DMS153 treated with DMSO at 0.1 percent for 48 hours (cell line): Measurements from ENCODE around the gene TBATA.
A peak's percentile ranks its signal among the peaks of the same experiment; 100 is the strongest.

Experiments
- DNase-seq: peaks from one replicate; lab custom pipeline; 2025; ENCODE audit not compliant: unreplicated experiment; lab: John Stamatoyannopoulos, UW

The TBATA gene

GRCh38 chr10:70747192-70747965, 37.8 kb downstream of the TBATA start:
- DNase-seq, result no peak

- no peak for DNase-seq
Observed at GRCh38 chr10:70745555-70745954, 39.6 kb downstream of the TBATA start.

GRCh38 chr10:70744617-70745143, 40.5 kb downstream of the TBATA start:
- no peak for DNase-seq

GRCh38 chr10:70743879-70744278, 41.3 kb downstream of the TBATA start:
- no peak for DNase-seq

- DNase-seq, result no peak
Observed at GRCh38 chr10:70743430-70743788, 41.8 kb downstream of the TBATA start.

DNA sequence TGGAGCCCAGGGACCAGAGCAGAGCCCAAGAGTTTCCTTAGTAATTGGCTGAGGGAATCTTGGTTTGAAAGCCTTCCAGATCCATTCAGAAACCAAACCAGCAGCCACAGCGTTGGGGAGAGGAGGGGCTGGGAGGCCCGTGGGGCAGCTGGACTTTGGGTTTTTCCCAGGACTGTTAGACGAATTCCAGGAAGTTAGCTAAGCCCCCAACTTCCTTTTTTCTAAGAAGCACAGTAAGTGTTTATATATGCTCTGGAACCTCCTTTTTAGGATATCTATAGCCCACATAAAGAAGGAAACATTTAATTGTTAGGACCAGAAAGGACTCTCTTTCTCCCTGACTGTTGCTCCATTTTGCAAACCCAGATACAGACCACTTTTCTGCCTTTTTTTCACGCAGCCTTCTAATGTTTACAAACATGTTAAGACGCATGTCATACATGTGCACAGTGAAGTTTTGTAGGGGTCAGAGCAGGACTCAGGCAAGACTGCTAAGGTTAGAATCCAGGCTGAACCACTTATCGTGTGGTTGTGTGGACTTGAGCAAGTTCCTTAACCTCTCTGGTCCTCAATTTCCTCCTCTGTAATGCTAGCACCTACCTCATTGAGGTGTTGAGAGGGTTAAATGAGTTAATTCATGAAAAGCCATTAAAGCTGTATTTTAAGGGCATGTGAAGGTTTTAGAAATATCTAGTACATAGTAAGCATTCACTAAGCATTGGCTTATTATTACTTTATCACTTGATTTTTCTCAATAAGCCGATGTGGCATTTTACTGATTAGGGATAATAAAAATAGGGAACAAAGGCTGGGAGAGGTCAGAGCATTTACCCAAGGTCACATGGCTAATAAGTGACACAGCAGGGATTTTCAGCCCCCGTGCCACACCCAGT, 42.4 kb downstream of the TBATA start:
- DNase-seq, result no peak

GRCh38 chr10:70740406-70741288, 44.5 kb downstream of the TBATA start:
- DNase-seq, result no peak

DNA sequence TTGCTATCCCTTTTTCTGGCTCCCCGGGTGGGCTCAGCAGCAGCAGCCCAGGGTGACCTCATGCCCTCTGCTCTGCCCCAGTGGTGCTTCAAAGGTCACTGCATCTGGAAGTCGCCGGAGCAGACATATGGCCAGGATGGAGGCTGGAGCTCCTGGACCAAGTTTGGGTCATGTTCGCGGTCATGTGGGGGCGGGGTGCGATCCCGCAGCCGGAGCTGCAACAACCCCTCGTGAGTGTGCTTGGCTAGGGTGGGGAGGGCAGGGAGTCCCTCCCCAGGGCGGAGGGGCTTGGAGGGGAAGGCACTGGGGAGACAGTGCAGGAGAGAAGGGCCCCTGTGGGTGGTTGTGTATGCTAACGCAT, 46.4 kb downstream of the TBATA start:
- no peak for DNase-seq

DNA sequence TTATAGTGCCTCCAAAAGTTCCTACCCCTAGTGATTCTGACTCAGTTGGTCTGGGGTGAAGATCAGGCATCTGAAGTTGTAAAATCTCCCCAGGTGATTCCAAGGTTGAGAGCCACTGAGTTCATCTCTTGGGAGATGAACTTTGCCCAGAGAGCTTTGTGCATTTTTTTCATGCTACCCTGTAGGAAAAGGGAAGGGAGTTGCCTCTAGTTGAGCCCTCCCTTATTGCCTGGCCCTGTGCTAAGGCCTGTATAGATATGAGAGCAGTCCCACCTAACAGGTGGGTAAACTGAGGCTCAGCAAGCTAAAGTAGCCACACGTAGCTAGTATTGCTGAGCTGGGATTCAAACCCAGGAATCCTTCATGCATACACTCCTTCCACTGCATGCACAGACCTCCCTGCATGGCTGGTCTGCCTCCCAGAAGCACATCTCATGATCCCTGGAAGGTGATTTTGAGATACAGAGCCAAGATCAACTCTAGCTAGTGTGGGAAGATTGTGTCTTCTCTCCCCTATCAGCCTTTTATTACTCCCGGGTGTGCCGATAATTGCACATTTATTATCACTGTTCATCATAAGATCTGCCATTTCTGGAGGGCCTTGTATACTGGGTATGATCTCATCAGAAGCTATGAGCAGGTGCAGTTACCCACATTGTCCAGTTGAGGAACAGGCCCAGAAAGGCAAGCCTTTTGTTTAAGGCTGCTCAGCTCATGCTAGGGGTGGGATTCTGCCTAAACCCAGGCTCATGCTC, 47.0 kb downstream of the TBATA start:
- no peak for DNase-seq

GRCh38 chr10:70737250-70737649, 47.9 kb downstream of the TBATA start:
- no peak for DNase-seq

GRCh38 chr10:70736525-70736924, 48.7 kb downstream of the TBATA start:
- no peak for DNase-seq

DNA sequence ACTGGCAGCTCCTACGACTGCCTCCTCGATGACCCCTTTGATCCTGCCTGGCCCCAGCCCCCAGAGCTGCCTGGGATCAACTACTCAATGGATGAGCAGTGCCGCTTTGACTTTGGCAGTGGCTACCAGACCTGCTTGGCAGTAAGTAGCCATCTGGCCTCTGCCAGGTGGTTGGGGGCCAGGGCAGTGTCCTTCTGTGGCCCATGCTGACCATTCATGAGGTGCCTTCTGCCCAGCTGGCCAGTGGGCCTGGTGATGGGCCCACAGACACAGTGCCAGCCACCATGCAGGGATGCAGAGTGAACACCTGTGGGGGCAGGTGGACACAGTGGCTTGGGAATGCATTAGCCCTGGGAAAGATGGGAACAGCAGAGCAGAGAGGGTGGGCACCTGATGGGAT, 50.0 kb downstream of the TBATA start:
- no peak for DNase-seq

GRCh38 chr10:70733051-70733450, 52.1 kb downstream of the TBATA start:
- no peak for DNase-seq

DNA sequence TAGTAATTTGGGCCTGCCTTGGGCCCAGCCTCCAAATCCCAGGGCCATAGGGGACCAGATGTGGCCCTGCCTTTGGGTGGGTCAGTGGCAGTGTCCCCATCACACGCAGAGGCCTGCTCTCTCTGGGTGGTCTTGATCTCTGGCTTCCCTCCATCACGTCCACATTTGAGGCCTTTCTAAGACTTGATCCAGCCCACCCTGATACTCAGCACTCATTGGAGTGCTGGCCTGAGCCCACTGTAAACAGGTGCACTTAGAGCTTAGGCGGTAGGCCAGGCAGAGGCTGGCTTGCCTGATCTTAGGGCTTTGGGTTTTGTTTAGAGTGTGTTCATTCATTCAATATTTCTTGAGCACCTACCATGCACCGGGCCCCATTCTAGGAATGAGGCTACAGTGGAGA, 52.6 kb downstream of the TBATA start:
- DNase-seq, result no peak

DNA sequence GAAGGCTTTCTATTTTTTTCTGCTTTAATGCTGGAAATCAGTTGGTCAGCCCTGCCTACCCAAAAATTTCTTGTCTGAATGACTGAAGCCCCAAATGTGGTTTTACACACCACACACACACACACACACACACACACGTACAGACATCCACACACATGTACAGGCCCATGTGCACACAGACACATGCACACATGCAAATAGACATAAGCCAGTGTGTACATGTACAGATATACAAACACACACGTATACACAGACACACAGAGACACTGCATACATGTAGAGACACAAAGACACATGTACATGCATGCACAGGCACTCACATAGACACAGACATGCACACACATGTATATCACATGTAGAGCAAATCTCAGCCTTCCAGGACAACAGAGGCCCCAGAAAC, 54.2 kb downstream of the TBATA start:
- no peak for DNase-seq

DNA sequence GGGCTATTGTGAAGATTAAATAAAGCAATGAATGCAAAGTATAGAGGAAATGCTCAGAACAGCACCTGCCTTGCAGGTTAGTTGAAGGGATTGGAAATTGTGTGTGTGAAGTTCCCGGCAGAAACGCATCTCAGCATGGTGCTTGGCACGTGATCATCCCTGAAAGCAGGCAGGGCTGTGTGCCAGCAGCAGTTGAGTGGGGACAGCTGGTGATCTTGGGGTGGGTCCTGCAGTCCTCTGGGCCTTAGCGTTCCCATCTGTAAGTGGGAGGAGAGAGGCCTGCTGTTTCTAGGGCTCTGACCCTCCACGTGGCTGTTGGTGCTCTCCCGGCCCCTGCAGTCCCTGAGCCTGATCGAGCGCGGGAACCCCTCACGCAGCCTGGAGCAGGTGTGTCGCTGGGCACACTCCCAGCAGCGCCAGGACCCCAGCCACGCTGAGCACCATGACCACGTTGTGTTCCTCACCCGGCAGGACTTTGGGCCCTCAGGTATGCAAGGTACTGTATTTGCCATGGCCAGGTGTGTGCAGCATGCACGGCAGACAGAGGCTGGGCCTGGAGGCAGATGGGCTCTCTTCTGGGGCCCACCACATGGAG, 55.3 kb downstream of the TBATA start:
- peak; percentile 76 for DNase-seq

DNA sequence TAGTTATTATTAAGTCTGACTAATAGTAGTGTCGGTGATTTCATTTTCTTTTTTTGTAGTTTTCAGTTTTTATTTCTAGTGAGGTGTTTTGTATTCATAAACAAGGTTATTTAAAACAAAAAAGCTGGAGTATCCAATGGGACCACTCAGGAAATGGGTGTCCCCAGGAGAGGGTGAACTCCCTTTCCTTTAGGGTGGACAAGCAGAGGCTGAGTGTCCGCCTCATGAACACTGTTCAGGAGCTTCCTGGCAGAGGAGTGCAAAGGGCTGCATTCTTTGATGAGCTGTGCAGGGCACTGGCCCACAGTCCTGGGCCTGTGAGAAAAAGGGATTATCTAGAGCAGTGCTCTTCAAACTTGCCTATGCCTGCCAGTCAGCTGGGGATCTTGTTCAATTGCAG, 56.8 kb downstream of the TBATA start:
- DNase-seq, result no peak

- no peak for DNase-seq
Observed at GRCh38 chr10:70726909-70727495, 58.2 kb downstream of the TBATA start.

DNA sequence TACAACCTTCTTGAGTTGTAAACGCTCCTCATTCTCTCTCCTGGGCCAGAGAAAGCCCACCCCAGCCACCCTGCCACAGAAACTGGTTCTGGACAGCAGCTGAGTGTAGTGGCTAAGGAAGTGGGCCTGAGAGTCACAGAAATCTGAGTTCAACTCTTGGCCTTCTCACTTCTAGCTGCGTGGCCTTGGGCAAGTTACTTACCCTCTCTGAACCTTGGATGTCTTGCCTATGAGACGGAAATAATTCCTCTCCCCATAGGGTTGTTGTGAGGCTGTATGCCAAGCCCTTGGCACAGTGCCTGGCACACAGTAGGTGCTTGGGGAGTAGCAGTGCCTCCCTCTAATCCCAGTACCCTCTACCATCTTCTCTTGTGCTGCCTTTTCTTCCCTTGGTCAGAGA, 61.4 kb downstream of the TBATA start:
- DNase-seq, result no peak
